ENCODE results near the gene ARHGAP15.
A peak's percentile ranks its signal among the peaks of the same experiment; 100 is the strongest.

ARHGAP15 gene

DNA sequence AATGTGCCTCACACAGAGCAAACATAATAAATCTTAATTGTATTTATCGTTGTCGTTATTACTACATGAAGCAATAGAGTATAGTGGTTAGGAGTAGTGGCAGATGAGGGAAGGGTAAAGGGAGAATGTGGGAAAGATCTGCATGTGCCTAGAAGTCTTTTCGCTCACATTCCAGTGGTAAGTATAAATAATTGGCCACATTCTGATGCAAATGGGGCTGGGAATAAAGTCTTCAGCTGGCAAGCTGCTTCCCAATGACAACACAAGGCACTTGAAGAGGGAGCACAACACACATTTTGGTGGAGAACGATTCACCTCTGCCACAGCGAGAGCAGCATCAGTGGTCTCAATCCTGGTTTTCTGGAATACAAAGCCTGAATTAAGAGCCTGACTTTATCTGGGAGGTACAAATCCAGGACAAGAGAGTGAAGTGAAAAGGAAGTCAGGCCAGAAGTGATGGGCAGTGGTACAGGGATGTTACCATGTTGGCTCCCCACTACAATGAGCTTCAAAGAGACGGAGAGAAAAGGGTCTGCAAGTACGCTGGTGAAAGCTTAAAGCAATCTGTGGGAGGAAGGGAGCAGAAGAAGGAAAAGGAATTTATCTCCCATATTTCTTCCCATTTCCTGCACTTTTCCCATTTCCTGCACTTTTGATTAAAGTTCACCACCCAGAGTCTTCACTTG is 112.3 kb downstream of the ARHGAP15 start:
- Histone ChIP-seq H3K36me3 (ENCODE audit: insufficient read depth, insufficient read length, low read length) (no peaks in the 10 kb centered on the region), H3K4me3 (ENCODE audit: insufficient read length, low read depth) (no peak overlapping the region)

GRCh38 chr2:143246246-143246645 is 117.0 kb downstream of the ARHGAP15 start:
- Histone ChIP-seq H3K36me3 (ENCODE audit: insufficient read depth, insufficient read length, low read length) (no peaks in the 10 kb centered on the region), H3K4me1 (ENCODE audit: insufficient read depth, insufficient read length) (no peaks in the 10 kb centered on the region), H3K9ac (ENCODE audit: insufficient read length, low read depth) (no peak overlapping the region), H3K4me3 (ENCODE audit: insufficient read length, low read depth) (no peak overlapping the region), H3K27me3 (ENCODE audit: insufficient read depth, insufficient read length) (no peaks in the 10 kb centered on the region), H3K9me3 (ENCODE audit: insufficient read depth, low read length) (no peaks in the 10 kb centered on the region)
- TF ChIP-seq SUZ12 (IDR thresholded peaks at IDR 0.05; ENCODE audit: extremely low read depth, insufficient read depth, insufficient read length) (no peak), YY1 (IDR thresholded peaks at IDR 0.05; ENCODE audit: insufficient read depth, insufficient read length) (no peak), ZNF274 (IDR thresholded peaks at IDR 0.05; ENCODE audit: low read depth, low read length) (no peak)
- DNase-seq (ENCODE audit: low read depth, low spot score) = no peak

More for the DNA sequence above, 112.3 kb downstream of the ARHGAP15 start:
- Histone ChIP-seq H3K4me1 (ENCODE audit: insufficient read depth, insufficient read length) (no peaks in the 10 kb centered on the region), H3K9ac (ENCODE audit: insufficient read length, low read depth) (no peak overlapping the region), H3K9me3 (ENCODE audit: insufficient read depth, low read length) (no peaks in the 10 kb centered on the region), H3K27me3 (ENCODE audit: insufficient read depth, insufficient read length) (no peaks in the 10 kb centered on the region)
- TF ChIP-seq SUZ12 (IDR thresholded peaks at IDR 0.05; ENCODE audit: extremely low read depth, insufficient read depth, insufficient read length) (no peak), ZNF274 (IDR thresholded peaks at IDR 0.05; ENCODE audit: low read depth, low read length) (no peak), YY1 (IDR thresholded peaks at IDR 0.05; ENCODE audit: insufficient read depth, insufficient read length) (no peak)
- peak; percentile 80 for DNase-seq (ENCODE audit: low read depth, low spot score)

DNA sequence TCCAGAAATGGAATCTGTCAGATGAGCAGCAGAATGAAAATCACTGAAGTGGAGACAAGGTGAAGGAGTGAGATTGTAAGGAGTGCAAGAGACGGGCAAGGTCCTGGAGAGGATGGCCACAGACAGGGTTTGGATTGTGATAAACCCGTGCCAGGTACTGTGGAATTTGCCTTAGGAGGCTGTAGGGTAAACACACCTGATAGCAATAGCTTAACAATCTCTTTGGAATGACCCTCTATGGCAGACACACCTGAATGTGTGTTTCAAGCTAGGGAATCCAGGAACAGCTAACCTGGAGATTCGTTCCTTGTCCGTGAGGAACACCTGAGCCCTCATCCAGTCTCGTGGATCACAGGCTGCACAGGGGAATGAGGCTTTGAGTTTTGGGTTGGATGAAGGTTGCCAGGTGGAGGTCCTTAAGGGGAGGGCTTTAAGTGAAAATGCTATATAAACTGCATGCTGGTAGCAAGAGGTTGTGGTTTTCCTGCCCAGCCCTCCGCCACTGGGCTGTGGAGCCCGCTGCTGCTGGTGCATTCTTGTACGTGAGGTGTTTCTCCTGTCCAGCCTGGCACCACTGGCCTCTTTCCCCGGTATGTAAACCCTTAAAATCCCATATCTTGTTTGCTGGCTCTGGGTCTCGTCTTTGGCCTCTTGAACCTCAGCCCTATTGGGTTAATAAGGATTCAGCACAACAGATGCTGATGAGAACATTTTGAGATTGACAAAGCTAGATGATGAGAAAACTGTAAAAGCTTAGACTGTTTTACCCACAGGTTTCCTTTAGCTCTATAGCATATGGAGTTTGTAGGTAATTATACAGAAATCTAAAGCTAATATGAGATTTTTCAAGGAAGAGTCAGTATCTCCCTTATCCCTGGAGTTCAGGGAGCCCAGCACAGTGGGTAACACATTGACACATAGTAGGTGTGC is 117.9 kb downstream of the ARHGAP15 start:
- no peak overlapping the region for H3K9ac ChIP-seq (ENCODE audit: insufficient read length, low read depth)
- TF ChIP-seq SUZ12 (IDR thresholded peaks at IDR 0.05; ENCODE audit: extremely low read depth, insufficient read depth, insufficient read length) (no peak), ZNF274 (IDR thresholded peaks at IDR 0.05; ENCODE audit: low read depth, low read length) (no peak), YY1 (IDR thresholded peaks at IDR 0.05; ENCODE audit: insufficient read depth, insufficient read length) (no peak)
- no peaks in the 10 kb centered on the region for H3K27me3 ChIP-seq (ENCODE audit: insufficient read depth, insufficient read length)
- no peak overlapping the region for H3K4me3 ChIP-seq (ENCODE audit: insufficient read length, low read depth)
- no peaks in the 10 kb centered on the region for H3K9me3 ChIP-seq (ENCODE audit: insufficient read depth, low read length)
- no peaks in the 10 kb centered on the region for H3K4me1 ChIP-seq (ENCODE audit: insufficient read depth, insufficient read length)
- no peak for DNase-seq (ENCODE audit: low read depth, low spot score)
- H3K36me3 ChIP-seq (ENCODE audit: insufficient read depth, insufficient read length, low read length) = no peaks in the 10 kb centered on the region

- H3K27me3 ChIP-seq (ENCODE audit: insufficient read depth, insufficient read length) = no peaks in the 10 kb centered on the region
- TF ChIP-seq YY1 (IDR thresholded peaks at IDR 0.05; ENCODE audit: insufficient read depth, insufficient read length) (no peak), ZNF274 (IDR thresholded peaks at IDR 0.05; ENCODE audit: low read depth, low read length) (no peak), SUZ12 (IDR thresholded peaks at IDR 0.05; ENCODE audit: extremely low read depth, insufficient read depth, insufficient read length) (no peak)
- H3K36me3 ChIP-seq (ENCODE audit: insufficient read depth, insufficient read length, low read length) = no peaks in the 10 kb centered on the region
Observed at GRCh38 chr2:143248631-143249030, 119.4 kb downstream of the ARHGAP15 start.

DNA sequence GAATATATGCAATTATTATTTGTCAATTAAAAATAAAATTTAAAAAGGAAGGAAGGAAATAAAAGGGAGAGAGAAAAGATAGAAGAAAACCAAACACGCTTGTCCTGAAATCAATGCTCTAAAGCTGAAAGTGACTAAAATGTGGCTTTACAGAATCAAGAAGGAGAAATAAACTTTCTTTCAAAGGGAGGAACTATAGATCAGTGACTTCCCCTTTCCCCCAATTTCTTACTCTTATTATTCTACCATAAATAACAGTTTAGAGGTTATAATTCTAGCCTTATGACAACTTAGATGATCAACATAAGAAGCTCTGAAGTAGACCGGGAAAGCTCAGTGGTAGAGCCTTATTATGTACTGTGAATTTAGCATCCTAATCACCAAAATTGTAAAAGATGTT is 122.5 kb downstream of the ARHGAP15 start:
- no peaks in the 10 kb centered on the region for H3K36me3 ChIP-seq (ENCODE audit: insufficient read depth, insufficient read length, low read length)
- DNase-seq (ENCODE audit: low read depth, low spot score) = no peak
- H3K9ac ChIP-seq (ENCODE audit: insufficient read length, low read depth) = no peak overlapping the region
- peaks cover 5% of the 10 kb centered on the region; the same call in 1 of the 2 replicates for H3K9me3 ChIP-seq (ENCODE audit: insufficient read depth, low read length)
- TF ChIP-seq SUZ12 (IDR thresholded peaks at IDR 0.05; ENCODE audit: extremely low read depth, insufficient read depth, insufficient read length) (no peak), ZNF274 (IDR thresholded peaks at IDR 0.05; ENCODE audit: low read depth, low read length) (no peak), YY1 (IDR thresholded peaks at IDR 0.05; ENCODE audit: insufficient read depth, insufficient read length) (no peak)
- H3K27me3 ChIP-seq (ENCODE audit: insufficient read depth, insufficient read length) = no peaks in the 10 kb centered on the region
- H3K4me3 ChIP-seq (ENCODE audit: insufficient read length, low read depth) = no peak overlapping the region
- no peaks in the 10 kb centered on the region for H3K4me1 ChIP-seq (ENCODE audit: insufficient read depth, insufficient read length)

More at GRCh38 chr2:143248631-143249030, 119.4 kb downstream of the ARHGAP15 start:
- peaks cover 5% of the 10 kb centered on the region; the same call in 1 of the 2 replicates for H3K9me3 ChIP-seq (ENCODE audit: insufficient read depth, low read length)
- no peak overlapping the region for H3K4me3 ChIP-seq (ENCODE audit: insufficient read length, low read depth)
- no peak overlapping the region for H3K9ac ChIP-seq (ENCODE audit: insufficient read length, low read depth)
- DNase-seq (ENCODE audit: low read depth, low spot score) = no peak
- H3K4me1 ChIP-seq (ENCODE audit: insufficient read depth, insufficient read length) = no peaks in the 10 kb centered on the region

DNA sequence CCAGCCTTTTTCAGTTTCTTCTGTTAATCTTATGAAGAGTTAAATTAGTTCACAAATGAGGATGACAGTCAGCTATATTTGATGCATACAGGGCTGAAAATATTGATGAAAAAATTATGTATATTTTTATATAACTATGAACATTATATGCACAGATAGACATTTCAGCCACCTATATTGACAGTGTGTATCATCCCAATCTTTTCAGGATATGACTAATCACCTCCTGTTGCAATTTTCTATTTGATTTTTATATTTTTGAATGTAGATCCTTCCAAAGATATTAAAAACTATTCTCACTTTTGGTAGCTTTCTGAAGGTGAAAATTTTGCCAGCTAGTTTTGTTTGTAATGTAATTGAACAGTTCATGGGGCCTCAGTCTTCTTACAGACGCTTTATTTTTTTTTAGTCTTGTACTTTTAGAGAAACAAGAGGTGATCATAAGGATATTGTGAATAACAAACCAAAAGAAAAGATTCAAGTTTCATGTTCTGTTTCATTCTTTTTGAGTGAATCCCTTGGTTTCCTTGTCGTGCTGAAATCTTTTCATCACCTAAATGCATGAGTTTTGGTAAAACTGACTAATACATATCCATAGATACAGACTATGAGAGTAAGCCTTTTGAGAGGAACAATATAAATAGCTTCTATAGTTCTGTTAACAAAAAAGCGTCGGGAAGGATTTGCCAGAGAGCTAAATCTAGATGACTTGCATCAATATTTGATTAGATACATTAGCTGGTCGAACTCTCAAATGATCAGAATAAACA is 123.1 kb downstream of the ARHGAP15 start:
- Histone ChIP-seq H3K27me3 (ENCODE audit: insufficient read depth, insufficient read length) (no peaks in the 10 kb centered on the region), H3K36me3 (ENCODE audit: insufficient read depth, insufficient read length, low read length) (no peaks in the 10 kb centered on the region), H3K4me1 (ENCODE audit: insufficient read depth, insufficient read length) (no peaks in the 10 kb centered on the region), H3K9ac (ENCODE audit: insufficient read length, low read depth) (no peak overlapping the region), H3K9me3 (ENCODE audit: insufficient read depth, low read length) (peaks cover 5% of the 10 kb centered on the region; the same call in 1 of the 2 replicates), H3K4me3 (ENCODE audit: insufficient read length, low read depth) (no peak overlapping the region)
- no peak for DNase-seq (ENCODE audit: low read depth, low spot score)
- TF ChIP-seq SUZ12 (IDR thresholded peaks at IDR 0.05; ENCODE audit: extremely low read depth, insufficient read depth, insufficient read length) (no peak), ZNF274 (IDR thresholded peaks at IDR 0.05; ENCODE audit: low read depth, low read length) (no peak), YY1 (IDR thresholded peaks at IDR 0.05; ENCODE audit: insufficient read depth, insufficient read length) (no peak)

Data from NT2/D1 (cell line).